HG03108 (cell line): Measurements from ENCODE around the gene FBXW4.
"Not testable (repeated sequence)": the region's sequence is repeated elsewhere in the genome, so short reads cannot be mapped to it uniquely, and the experiment has no call there.

Experiments used
- ATAC-seq: cut with Tn5 transposase; IDR thresholded peaks from one replicate; pipeline ENCODE4 v1.9.1; 2021; ENCODE audit warnings: moderate library complexity; ENCODE audit not compliant: unreplicated experiment

Gene FBXW4

DNA sequence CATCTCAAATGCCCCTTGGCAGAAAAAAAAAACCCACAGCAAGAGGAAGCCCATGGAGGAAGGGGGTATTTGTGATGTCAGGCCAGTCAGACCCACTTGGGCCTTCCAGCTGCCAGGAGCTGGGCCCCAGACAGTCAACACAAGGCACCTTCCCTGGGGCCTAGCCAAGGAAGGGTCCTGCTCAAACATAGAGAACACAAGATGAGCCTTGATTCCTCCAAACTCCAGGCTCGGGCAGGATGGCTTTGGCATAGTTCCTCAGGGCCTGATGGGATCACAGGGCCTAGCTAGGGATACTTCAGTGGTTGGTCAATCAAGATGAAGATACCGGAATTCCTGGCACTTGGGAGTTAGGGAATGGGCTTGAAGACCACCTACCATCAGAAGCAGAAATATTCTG is 76.1 kb downstream of the FBXW4 start:
- no peak for ATAC-seq

DNA sequence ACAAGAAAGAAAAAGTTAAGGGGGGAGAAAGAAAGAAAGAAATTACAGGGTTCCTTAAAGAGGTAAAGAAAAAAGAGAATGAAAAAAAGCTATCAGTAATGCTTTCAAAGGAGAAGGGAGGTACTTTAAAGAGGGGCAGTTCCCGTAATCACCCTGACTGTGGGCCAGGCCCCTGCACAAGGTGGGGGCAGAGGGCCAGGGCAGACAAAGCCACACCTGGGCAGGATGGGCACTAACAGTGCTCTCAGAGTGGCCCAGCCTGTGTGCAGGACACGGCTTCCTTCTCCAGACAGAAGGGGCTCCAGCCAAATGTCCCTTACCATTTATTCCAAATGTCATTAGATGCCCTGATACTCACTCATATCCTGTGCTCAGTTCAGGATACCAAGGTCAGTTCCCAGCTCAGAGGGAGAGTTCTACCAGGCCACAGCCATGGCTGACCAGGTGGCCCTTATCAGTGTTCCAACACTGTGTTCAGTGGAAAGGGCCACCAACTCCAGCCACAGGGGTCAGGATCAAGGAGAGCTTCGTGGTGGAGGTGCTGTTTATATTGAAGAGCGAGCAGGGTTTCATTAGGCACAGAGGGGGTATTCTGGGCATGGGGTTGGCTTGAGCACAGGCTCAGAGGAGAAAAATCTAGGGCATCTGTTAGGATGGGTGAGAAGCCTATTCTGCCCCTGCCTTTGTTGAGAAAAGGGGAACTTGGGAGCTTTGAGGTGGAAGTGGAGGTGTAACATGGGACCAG is 77.0 kb downstream of the FBXW4 start:
- no peak for ATAC-seq

DNA sequence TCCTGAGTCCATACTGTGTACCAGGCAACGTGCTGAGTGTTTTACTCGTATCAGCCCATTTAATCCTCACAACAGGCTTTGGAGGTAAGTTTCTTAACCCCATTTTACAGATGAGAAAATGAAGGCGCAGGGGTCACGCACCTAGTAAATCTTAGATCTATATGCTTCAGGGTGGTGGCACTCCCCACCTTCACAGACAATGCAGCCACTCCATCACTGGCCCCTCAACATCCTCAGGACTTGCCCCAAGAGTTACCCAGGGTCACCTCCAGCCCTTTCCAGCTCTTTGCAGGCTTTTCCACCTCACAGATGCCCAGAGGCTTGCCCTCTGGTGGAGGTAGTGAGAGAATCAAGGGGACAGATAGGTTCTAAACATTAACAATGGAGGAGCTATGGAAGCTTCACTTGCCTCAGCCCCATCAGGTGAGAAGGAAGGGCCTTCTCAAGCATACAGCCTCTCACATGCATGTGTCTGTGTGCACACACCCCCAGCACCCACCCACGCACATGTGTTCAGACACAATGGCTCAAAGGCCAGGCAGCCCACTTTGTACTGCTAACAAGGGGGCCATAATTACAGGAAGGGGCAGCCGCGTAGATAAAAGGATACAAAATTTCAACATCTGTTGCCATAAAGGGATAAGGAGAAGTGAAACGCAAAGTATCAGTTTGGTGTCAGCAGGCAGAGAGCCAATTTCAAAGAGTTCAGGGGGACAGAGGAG is 77.7 kb downstream of the FBXW4 start:
- ATAC-seq = no peak

DNA sequence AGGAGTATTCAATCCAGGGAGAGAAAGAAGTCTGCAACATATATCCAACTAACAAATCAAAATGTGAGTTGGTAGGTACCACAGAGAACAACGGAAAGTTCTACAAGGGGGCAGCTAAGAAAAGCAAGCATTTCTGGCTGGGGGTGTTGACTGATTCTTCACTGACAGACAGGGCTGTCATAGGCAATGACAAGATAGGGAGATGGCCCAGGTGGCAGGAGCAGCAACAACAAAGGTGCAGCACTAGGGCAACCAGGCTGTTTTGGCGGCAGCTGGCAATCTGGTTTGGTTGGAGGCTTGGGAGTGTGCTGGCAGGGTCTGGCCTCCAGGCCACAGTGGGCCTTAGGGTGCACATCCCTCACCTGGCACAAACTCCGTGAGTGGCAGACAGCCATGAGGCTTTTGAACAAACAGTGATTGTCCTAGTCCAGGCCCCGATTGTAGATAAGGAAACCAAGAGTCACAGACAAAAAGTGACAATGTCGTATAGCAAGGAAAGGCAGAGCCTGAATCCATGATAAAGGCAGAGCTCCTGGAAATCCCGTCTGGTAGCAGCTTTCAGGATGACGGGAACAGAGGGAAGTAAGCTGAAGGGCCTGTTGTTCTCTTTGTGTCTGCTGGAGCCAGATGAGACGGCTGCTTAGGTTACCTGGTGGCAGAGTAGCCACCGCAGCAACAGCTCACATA is 78.4 kb downstream of the FBXW4 start:
- ATAC-seq = no peak

DNA sequence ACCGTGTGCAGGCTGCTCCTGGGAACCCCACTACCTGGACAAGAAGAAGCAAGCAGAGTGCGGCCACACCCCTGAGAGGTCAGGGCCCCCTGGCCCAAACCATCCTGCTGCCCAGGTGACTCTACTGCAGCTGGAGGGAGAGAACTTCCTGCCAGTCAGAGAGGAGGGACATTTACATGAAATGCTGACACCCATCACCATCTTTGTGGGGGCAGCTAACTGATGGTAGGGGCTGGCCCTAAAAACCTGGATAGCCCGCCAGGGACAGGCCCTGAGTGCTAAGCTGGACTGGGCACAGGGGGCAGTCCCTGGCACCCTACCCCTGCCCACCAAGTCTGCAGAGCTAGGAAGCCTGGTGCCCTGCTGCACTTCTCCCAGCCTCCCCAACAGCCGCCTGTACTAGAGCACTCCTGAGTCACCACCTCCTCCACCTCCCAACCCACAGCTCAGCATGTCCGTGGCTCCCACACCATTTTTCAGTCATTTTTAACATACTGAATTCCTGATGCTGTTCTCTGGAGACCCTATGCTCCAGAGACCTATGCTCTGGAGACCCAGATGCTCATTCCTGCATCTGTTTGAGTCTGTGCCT is 79.3 kb downstream of the FBXW4 start:
- ATAC-seq = no peak

DNA sequence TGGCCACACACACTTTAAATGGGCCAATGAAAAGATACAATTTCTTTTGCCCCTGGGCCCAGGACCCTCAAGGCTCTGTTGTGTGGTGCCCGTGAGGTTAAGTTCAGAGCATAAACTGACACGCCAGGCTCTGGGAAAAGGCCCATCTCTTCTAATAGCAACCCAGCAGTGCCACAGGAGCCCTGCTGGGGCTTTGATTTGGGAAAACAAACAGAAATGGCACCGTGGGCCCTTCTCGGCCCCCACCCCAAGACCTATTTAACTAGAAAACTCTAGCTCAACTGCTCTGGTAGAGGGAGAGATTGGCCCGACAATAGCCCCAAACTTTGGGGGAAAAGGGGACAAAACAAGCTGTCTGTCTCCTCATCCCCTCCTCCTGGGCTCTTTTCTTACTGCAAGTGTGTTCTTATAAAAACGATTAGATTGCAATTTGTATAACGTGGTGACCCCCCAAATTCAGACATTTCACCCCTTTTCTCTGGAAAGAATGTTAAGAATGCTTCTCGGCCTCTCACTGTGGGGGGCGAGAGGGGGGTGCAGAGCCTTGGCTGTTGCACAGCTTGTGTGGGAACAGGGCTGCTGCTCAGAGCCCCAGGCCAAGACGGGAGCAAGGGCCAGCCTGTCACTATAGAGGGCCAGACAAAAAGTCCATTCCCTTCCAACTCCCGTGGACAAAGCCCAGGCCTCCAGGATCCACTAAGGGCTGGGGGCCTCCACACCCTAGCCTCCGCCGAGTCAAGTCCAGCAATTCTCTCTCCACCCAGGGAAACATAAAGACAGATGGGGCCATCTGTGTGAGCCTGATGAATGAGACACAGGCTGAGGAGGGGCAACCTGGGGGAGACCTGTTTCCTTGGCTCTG is 80.1 kb downstream of the FBXW4 start:
- ATAC-seq = no peak

DNA sequence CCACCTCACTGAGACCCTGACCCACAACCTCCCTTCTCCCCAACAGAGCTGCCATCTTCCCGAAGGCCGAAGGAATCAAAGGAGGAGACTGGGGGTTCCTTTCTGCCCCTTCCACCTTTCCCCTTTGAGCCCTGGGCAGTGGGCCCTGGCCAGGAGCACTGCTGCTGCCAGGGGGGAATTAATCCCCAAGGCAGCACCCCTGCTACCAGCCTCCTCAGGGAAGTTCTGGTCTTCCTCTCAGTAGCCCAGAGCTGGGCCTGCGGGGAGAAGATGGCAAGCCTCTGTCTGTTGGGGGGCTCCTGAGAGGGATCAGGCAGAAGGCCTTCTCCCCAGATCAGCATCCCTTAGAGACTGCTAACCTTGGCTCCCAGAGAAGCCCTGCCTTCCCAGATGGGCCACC is 81.3 kb downstream of the FBXW4 start:
- no peak for ATAC-seq

DNA sequence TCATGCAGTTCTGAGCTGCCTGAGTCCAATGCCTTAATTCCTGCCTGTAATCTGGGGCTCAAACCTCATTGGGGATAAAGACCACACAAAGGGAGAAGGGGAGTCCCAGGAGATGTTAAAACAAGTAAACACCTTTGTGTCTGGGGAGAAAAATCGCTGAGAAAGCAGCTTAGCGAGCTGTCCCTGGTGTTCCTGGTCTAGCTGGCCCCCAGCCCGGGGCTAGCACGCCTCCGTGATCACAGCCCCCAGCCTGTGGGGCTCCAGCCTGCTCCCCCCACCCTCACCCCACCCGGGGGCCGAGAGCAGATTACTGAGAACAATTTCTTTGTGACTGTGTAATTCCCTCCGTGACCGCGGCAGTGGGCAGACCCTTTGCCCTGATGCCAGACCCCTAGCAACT is 82.1 kb downstream of the FBXW4 start:
- ATAC-seq = no peak

DNA sequence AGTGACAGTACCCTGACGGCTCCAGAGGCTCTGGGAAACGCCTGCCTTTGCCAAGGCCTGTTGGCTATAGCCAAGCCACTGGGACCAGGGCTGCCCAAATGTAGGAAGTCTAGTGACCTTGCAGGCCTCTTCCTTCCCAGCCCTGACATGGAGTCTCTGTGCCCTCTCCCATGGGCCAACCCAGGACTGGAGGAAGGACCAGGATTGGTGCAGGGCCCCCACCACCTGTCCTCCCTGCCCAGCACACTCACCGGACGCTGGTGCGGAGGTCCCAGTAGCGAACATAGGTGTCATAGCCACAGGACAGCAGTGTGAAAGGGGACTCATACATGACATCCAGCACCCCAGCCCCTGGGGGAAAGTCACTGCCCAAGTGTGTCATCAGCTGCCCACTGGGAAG is 82.9 kb downstream of the FBXW4 start:
- ATAC-seq = no peak

DNA sequence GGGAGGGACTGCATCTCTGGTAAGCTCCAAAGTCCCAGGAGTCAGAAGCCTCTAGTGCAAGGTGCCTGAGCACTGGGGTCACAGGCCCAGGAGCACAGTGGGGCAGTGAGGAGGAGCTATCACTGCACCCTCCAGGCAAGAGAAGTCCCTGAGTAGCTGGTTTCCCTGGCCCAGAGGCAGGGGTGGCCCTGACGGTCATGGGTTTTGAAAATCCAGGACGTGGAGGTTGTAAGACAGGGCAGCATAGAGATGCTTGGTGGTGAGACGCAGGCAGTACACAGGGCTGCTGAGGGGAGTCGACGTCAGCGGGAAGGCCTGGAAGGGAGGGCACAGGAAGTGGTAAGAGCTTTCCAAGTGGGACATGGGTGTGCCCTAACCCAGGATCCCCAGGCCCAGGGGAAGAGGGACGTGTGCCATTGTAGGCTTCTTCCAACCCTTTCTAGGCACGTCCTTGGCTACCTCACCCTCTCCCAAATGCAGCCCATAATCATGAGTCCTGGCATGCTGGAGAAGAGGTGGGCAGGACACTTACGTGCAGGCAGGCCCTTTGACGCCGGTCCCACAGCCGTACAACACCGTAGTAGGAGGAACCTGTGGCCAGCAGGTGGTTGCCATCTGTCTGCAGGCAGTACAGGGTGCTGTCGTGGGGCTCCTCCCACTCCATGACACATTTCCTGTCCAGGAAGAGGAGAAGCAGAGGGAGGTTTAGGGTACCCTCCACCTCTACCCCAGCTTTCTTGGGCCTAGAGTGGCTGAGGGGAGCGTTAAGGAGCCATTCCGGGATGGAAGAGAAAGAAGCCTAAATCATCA is 83.7 kb downstream of the FBXW4 start:
- no peak for ATAC-seq

DNA sequence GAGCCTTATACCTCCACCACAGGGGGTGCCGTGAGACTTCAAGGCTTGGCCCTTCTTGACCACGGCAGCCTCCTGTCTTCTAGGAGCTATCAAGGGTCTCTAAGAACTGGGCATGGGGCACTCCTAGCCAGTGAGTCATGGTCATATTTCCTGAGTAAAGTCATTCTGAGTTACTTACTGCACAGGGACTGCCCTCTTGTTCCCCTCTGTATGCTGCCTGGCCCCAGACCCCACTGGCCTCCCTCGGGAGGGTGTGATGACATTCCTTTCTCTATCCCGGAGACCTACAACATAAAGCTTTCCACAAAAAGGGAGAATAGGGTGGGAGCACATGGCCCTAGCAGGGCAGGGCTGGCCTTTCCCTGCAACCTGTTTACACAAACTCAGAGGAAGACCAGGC is 85.5 kb downstream of the FBXW4 start:
- ATAC-seq = no peak

DNA sequence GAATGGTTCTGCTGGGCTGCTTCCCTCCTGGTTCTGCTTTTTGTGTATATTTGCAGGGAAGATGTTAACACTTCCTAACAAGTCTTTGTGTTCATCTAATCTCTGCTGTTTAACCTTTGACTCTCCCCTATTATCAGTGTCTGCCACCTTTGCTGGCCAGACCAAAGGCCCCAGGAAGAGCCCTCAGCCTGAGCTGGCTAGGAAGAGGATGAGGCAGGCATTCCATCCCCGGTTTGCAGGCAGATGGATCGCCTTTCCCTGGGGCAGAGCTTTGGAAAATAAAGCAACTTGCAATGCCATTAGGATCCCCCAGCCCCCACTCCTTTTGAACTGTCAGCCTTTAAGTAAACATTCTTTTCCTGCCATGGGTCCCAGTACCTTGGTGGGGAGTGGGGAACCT is 87.8 kb downstream of the FBXW4 start:
- no peak for ATAC-seq

DNA sequence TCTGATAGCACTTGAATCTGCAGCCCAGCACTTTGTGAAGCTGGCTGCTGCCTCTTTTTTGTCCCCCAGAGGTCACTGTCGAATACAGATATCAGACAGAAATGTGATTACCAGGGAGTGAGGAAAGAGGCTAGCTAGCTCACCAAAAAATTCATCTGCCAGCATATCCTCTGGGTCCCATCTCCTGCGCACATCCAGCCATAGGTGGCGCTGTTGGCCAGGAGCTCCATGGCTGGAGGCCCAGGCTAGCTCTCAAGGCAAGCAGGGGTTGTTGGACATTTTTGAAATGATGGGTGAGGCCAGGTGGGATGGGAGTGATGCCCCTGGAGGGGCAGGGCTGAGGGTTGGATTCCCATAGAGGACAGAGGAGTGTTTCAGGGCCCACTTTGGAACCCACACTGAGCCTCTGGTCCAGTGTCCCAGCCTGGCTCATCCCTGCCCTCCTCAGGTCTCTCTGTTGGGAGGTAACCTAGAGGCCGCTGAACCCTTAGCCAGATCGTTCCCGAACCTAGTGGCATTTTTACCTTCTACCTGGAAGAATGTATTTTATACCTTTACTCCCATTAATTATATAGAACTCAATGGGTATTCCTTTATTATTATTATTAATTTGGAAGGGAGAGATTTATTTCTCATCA is 92.1 kb downstream of the FBXW4 start:
- peak; percentile 65 for ATAC-seq

DNA sequence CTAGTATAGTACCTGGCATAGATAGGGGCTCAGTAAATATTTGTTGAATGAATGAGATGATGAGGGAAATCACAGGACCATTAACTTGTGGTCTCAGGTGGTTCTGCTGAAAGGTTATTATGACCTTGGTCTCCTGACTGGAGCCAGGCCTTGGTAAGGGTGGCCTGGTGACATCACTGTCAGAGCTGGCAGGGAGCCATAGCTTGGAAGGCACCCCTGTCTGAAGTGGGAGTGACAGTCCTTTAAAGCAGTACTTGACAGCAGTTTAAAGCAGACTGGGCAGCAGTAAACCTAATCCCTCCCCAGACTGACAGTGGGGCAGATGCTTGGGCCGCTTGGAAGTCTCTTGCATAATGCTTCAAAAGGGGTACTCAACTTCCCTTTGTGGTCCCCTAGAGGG is 93.4 kb downstream of the FBXW4 start:
- ATAC-seq = no peak

DNA sequence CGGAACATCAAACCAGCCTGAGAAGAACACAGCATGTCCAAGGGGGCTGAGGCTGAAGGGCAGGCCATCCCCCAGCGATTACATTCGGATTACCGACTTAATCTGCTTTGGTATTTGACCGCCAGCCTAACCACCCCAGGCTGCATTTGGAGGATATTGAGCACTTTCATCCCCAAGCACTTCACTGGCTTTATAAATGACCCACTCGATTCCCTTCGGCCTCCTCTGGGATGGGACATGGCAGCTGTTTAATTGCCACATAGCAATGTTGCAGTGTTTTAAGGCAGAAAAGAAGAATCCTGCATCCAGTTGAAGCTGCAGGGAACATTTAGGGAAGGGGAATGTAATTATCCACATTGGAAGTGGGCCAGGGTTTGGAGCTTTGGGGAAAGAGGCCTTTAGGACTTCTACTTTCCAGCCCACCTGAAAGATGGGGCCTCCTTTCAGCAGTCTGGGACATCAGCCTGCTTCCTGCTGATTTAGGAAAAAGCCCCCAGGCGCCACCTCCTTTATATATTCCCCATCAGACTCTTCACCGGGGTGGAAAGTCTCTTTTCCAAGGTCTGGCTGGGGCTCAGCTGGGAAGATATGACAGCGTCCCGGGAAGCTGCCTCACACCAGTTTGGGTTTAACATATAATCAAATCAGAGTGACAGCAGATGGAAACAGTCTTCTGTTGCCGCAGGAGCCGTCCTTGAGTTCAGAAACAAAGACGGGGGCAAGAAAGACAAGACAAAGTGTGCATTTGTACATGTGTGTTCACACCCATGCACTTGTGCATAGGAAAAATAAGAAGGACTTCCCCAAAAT is 97.7 kb downstream of the FBXW4 start:
- no peak for ATAC-seq

DNA sequence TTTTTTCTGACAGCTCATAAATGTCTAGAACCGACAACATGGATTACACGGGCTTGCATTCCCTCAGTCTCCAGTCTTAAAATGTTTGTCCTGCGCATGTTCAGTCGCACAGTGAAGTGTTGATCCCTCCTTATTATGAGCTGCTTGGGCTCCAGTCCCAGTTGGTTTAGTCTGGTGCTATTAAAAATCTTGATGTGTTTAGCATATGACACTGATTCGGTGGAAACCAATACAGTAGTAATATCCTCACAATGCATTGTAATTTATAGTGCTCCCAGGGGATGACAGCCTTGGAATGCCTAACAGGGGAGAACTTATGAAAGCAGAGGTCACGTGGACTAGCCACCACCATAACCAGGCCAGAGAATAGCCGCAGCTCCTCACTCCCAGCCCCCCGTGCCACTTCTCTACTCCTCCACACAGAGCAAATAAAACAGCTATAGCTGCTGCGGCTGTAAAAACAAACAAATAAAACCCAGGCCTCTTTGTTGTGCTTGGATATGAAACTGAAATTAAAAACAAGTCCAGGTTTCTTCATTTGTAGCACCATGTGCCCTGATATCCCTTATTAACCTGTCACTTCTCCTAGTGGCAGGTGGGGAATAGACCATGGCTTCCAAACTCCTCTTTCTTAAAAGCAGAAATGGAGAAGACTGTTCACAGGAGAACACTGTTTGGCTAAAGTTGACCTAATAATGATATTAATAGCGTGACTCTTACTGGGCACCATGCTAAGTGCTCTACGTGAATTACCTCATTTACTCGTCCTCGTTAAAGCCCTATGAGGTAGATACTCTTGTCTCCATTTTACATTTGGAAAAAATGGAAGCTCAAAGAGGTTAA is 99.2 kb downstream of the FBXW4 start:
- ATAC-seq = no peak

DNA sequence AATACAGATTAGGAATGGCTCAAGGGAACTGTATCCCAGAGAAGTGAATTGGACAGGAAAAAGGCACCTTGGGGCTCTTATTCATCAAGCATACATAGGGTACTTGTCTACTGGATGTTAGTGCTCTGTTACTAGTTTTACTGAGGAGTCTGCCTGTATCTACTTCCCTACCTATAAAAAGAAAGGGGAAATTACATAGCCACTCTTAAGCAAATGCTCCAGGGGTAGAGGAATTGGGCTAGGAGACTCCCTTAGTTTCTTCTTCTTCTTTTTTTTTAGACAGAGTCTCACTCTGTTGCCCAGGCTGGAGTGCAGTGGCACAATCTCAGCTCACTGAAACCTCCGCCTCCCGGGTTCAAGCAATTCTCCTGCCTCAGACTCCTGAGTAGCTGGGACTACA is 101.6 kb downstream of the FBXW4 start:
- not testable (repeated sequence) for ATAC-seq

DNA sequence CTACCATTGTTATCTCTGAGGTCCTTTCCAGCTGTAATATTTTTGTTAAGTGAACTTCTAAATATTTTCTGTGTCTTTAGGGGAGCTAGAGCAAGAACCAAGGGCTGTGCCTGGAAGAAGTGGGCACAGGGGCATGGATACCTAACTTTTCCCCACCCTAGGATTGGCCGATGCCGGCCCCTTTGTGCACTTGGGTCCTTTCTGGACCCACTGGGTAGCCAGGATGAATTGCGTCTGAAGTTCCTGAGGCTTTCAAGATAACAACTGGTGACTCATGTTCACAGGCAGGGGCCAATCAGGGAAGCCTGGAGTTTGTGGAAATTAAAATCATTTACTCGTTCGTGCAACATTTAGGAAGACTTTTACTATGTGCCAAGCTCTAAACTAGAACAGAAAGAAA is 106.1 kb downstream of the FBXW4 start:
- no peak for ATAC-seq
